Ureter (tissue), 1 donor: ENCODE measurements around the gene PKD1. TPM values are rescaled to one million over a fixed set of nuclear protein-coding genes. Genes with fewer than 3 reads are reported as not detected.

Experiments used
- DNase-seq: peaks from one replicate; pipeline ENCODE4 v3.0.0-alpha.2; 2020; ENCODE audit warnings: low spot score
- total RNA-seq: library from RNA; stranded (reverse); gene quantifications from one replicate; pipeline ENCODE4 v1.2.4, GENCODE V29; 2023
- donor health status: DM: yes; HTN: yes; CAD: no.

The PKD1 gene
- total RNA-seq, 1 donor from 2014 or later: 165 TPM

DNA sequence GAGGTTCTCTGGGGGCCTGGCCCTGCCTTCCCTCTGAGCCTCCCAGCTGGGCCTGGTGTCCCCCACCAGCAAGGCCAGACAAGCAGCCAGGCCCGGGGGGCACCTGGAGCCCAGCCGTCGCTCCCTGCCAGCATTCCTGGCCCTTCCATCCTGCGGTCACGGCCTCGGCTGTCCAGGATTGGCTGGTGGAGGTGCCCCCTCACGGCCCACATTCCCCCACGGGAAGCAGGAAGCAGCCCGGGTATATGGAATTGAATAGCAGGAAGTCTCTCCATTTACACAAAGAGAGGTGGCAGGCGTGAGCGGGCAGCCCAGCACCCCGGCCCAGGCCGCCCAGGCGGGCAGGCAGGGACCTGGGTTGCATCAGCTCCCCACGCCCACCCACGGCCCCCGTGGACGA, 34.4 kb upstream of the PKD1 start:
- no peak for DNase-seq

DNA sequence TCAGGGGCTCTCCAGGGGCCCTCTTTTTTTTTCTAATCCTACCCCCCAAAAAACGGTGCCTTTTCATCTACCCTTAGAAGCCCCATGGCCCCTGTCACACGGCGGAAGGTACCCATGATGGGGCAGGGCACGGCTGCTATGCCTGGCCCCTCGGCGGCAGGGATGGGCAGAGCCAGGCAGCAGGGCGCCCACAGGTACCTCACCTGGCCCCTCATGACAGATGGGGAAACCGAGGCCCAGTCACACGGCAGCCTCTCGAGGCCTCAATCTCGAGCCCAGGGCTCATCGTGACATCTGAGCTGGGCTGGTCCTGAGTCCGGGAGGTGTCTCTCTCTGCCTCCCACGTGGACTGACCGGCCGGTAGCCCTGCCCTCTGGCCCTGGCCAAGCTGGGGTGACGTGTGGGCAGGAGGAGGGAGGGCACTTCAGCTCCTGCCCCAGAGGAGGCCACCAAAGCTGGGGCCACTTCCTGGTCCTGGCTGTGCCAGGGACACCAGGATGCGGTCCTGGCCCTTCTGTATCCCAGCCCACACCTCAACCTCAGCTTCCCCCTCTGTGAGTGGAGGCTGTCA, 31.5 kb upstream of the PKD1 start:
- DNase-seq: no peak

DNA sequence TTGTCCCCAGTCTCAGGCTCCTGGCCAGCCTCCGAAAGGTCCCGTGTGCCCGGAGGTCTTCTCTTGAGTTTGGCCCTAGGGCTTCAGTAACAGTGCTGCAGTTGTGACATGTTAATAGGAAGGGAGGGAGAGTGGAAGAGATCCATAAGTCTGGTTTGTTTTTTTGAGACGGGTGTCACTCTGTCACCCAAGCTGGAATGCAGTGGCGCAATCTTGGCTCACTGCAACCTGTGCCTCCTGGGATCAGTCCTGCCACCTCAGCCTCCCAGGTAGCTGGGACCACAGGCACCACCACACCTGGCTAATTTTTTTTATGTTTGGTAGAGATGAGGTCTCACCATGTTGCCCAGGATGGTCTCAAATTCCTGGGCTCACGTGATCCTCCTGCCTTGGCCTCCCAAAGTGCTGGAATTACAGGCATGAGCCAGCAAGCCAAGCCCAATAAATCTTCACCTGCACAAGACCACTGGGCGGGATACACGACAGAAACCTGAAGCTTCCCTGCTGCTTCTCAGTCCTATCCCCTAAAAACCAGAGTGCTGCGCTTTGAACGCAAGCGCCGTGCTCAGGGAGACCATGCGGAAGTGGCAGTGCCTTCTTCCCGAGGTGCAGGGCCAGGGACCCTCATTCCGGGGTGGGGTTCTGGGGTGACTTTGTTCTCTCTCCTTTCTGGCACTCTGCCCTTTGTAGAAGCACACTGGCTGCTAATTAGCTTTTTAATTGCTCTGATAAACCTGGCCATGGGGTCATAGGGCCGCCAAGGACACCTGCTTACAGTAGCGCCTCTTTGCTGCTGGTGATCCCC, 30.8 kb upstream of the PKD1 start:
- no peak for DNase-seq

DNA sequence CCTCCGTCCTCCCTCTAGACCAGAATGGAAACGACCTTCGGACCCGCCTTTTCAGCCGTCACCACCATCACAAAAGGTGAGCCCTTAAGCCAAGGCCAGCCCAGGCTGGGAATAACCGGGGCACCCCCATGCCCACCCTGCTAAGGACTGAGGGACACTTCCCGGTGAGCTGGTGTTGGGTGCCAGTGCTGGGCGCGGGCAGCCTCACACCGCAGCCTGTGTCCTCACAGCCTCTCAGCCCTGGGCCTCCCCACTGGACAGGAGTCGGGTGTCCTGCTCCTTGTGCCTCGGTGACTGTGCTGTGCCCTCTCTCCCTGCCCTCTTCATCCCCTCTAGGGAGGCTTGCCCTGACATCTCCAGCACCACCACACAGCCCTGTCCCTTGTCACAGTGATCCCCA, 30.2 kb upstream of the PKD1 start:
- no peak for DNase-seq

DNA sequence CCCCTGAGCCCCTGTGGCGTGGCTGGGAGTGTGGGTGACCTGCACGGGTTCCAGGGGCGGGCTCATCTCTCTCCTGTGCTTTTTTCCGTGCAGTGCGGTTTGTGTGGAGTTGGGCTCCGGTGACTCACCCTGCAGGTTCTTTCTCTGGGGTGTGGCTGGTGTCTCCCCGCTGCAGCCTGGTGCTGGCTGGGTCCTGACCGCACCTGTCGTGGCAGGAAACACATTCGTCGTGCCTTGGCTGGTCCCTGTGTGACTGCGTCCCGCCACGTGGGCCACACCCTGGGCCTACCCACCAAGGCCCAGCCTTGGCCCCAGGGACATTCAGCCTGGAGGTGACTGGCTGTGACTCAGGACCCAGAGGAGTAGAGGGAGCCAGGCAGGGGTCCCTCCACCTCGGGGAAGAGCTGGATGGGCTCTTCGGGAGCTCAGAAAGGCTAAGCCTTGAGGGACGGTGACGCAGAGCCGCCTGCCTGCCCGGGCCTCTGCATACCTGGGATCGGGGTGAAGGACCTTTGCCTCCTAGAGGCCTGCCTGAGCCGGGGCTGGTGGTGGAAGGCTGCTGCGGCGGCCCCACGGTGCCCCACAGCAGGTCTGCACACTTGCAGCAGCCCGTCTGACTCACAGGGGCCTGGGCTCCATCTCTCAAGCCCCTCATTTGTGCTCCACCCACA, 27.6 kb upstream of the PKD1 start:
- DNase-seq: peak; percentile 89

DNA sequence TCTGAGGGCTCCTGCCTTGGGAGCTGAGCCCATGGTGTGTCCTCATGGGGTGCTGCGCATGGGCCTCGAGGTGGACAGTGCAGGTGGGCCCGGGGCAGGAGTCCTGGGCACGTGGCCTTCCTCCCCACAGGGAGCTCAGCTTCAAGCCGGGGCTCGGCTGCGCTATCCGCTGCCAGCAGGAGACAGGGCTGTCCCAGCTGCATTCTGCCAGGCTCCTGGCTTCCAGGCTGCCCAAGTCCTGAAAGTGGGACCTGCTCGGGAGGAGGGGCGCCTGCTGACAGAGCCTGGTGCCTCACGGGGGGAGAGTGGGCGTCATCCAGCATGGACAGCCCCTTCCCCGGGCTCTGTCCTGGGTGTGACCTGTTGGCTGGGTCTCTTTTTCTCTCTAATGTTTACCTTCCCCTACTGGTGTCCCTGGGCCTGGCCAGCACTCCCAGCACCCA, 27.0 kb upstream of the PKD1 start:
- DNase-seq: no peak

DNA sequence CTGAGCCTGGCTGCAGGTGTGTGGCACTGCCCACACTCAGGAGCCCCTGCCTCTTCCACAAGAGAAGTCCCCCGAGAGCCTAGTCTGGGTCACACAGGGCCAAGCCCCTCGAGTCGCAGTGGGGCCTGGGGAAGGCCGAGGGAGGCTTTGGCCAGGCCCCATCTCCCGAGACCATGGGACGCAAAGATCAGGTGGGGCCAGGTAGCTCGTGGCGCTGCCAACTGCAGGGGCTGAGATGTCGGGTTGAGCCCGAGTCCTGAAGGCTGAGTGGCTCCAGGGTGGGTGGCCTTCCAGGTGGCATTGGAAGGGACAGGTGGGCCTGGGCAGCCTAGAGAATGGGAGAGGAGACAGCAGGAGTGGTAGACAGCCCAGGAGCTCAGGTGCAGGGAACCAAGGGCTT, 26.2 kb upstream of the PKD1 start:
- no peak for DNase-seq

DNA sequence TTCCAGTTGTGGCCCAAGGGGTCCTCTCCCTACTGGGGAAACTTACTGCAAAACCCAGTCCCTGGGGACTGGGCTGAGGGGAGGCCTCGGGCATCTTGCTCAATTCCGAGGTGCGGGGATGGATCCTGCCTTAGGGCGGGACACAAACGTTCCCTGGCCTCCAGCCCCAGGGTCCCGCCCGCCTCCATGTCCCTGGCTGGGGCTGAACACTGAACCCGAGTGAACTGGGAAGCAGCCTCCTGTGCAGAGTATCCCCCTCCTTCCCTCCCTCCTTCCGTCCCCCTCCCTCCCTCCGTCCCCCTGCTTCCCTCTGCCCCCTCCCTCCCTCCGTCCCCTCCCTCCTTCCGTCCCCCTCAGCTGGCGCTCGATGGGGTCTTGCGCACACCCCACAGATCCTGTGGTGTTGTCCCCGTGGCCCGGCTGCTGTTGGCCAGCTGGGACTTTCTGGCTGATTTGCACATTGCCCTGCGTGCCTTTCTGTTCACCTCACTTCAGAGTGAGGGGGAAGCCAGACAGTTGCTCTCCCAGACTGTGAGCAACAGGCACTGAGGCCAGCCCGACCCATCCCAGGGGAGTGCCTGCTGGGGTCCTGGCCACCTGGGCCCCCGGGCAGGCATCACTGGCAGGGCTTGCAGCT, 25.3 kb upstream of the PKD1 start:
- no peak for DNase-seq

DNA sequence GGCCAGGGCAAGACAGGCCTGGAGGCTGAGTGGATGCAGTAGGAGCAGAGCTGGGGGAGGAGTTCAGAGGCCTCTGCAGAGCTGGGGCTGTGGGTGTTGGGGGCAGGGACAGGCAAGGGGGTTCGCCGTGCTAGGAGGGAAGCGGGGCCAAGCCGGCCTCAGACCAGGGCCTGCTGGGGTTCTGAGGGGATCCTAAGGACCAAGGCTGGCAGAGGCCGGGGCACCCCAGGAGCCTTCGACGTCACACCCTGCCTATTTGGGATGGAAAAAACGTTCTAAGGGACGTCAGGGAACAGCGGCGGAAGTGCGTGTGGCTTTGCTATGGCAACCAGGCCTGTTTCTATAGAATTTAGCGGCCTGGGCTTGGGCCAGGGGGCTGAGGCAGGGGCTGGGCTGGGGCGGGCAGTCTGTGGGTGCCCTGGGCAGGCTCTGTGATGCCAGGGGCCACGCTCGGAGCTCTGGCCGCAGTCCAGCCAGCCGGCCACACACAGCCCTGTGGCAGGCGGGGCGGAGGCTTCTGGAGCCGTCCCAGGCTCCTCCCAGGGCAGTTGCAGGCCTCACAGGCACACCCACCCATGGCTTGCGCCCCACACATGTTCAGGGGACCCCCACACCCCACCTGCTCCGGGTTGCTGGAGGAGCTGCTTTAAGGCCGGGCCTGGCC, 23.6 kb upstream of the PKD1 start:
- DNase-seq: no peak

DNA sequence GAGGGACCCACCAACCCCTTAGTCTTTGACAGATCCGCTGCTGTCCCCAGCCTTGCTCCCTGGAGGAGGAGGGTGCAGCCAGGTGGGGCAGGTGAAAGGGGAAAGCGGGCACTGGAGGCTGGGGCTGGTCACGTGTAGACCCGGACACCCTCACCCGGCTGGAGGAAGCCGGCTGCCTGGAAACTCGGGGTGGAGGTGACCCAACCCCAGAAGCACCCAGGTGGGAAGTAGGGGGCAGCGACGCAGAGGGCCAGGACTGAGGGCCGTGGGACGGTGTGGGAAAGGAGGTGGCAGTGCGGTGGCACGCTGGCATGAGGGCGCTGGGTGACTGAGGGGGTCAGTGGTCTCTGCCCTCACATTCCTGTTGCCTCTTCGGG, 22.6 kb upstream of the PKD1 start:
- no peak for DNase-seq

DNA sequence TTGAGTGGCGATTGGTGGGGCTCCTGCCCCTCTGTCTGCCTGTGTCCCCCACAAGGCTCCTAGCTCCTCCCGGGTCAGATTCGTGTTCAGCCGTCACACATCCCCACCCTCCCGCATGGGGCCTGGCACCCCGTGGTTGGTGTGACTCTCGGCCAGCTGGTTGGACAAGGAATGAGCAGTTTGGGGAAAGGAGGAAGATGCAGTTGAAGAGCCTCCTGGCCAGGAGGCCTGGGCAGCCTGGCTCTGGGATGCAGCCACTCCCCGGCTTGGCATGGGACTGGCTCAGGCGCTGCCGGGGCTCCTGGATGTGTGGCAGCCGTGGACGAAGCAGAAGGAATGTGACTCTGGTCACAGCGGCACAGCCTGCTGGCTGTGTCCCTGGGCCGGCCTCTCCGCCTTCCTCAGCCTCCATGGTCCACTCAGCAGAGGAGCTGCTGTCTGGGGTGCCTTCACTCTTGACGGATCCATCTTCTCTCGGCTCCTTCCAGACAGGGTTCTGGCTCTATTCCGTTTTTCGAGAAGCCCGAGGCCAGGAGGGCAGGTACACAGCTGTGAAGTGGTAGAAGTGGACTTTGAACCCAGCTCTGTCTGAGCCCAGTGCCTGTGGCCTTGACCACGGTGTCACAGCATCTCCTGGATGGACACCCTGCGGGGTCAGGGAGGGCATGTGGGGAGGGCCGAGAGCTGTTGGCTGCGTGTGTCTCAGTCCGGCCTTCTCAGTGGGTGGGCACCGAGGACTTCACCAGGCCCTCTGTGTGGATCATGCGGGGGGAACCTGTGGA, 22.0 kb upstream of the PKD1 start:
- no peak for DNase-seq

DNA sequence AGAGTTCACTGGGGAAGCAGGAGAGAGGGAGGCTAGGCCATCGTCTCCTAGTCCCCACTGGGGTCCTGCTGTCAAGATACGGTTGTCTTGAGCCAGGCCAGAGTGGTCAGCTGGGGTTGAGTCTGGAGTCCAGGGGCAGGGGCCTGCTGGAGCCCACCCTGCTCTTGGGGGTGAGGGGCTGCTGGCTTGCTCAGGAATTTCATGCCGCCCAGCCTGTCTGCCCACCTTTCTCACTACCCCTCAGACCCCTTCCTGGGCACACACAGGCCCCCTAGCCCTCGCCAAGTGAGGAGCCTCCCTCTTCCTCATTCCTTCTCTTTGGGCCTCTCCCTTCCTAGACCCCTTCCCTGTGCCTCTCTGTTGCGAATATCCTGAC, 21.1 kb upstream of the PKD1 start:
- no peak for DNase-seq

DNA sequence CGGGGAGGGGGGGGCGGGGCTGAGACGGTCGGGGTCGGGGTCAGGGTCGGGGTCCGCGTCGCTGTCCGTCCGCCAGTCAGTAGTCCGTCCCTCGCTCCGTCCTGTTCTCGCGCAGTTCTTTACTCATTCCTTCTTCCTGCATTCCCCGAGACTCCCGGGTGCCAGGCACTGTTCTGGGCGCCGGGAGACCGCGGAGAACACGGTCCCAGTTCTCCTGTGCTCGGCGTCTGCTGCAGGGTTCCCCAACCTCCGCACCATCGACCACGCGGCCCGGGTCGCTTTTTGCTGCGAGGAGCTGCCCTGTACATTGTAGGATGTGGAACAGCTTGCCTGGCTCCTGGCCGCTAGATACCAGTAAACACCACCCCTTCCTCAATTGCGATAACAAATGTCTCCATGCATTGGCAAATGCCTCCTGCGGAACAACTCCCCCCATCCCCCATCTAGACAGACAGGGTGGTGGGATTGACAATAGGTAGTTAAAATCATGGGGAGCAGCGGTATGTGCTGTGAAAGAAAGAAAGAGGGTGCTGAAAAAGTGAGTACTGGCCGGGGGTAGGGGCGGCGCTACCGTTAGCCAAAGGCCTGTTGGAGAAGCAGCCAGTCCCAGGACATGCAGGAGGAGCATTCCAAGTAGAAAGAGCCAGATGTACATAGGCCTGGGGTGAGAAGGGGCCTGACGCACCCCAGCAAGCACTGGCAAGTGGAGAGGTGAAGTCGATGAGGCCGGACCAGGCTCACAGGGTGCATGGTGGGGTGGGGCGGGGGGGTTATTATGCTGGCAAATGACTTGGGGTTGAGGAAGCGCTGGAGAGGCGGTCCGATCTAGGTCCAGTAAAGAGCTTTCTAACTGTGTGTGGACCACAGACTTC, 20.5 kb upstream of the PKD1 start:
- no peak for DNase-seq

DNA sequence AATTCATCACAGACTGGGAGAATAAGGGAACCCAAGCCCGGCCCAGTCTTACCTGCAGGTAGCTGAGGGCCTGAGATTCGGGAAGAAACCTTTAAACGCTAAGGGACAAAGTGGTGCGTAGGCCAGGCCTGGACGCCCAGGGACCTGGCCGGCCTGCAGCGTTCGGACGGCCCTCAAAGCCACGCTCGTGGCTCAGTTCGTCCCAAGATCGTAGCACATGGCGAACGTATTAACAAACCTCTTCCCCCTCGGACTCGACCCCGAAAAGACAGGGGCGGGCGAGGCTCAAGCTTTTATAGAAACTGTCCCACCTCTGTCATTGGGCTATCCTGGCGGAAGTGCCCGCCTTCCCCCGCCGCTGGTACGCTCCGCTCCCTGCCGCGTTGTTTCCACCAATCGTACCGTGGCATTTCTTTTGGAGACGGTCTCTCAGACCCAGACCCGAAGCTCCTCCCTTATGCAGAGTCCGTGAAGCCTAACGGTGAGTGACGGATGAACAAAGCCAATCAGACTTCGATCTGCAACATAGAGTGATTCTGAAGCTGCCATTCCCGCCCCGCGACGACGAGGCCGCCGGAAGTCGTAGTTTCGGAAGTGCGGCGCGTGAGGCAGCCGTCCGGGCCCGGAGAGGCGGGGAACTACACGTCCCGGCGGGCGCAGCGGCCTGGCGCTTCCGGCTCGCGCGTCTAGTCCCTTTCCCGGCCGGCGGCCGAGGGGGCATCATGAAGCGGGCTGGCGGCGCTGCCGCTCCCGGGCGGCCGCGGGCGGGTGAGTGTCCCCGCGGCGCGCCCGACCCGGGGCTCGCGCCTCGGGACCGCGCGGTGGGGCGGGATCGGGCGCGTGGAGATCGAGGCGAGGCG, 19.6 kb upstream of the PKD1 start, which contains the start of gene TRAF7:
TSS of gene TRAF7 (plus strand) at position 692 of the 860 bp plus-strand sequence. CDS start 8,139 bp downstream, outside the sequence.
- DNase-seq: peak; percentile 100

DNA sequence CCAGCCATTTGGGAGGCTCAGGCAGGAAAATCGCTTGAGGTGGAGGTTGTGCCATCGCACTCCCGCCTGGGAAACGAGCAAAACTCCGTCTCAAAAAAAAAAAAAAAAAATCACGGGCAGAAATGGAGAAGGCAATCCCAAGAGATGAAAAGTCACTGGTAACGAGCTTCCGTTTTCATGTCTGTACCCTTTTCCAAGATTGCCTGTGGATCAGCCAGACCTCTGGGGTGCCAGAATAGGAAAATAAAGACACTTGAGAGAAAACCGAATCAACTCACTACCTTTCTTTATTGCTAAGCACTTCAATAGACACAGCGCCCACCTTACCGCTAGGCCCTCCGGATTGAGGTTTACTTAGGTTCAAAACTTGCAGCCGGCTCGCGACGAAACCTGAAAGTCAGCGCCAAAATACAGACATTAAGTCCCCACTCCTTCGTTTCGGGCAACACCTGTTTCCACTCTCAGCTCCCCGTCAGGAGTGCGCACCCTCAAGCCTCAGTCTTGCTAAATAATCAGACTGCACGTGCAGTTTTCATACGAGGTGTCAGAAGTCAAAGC, 18.9 kb upstream of the PKD1 start:
- DNase-seq: no peak

DNA sequence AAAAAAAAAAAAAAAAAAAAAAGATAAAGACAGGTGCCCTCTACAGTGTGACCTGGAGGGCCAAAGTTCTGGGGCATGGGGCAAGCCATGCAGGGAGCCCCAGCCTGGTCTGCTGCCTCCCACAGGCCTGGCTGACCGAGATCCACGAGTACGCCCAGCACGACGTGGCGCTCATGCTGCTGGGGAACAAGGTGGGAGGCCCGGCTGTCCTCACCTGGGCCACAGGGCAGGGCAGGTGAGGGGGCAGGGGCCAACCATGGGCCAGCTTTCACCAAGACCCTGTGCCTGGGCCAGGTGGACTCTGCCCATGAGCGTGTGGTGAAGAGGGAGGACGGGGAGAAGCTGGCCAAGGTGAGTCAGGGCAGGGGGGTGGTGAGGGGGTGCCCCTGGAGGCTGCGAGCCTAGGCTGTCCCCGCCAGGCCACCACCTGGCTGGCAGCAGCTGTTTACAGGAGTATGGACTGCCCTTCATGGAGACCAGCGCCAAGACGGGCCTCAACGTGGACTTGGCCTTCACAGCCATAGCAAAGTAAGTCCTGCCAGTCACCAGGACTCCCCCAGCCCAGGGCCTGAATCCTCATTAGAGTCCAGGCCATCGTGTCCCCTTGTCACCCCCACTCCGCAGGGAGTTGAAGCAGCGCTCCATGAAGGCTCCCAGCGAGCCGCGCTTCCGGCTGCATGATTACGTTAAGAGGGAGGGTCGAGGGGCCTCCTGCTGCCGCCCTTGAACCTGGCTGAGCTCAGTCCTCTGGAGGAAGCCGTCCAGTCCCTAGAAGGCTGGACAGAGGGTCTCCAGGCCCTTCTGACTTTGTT, 17.2 kb upstream of the PKD1 start:
- no peak for DNase-seq

DNA sequence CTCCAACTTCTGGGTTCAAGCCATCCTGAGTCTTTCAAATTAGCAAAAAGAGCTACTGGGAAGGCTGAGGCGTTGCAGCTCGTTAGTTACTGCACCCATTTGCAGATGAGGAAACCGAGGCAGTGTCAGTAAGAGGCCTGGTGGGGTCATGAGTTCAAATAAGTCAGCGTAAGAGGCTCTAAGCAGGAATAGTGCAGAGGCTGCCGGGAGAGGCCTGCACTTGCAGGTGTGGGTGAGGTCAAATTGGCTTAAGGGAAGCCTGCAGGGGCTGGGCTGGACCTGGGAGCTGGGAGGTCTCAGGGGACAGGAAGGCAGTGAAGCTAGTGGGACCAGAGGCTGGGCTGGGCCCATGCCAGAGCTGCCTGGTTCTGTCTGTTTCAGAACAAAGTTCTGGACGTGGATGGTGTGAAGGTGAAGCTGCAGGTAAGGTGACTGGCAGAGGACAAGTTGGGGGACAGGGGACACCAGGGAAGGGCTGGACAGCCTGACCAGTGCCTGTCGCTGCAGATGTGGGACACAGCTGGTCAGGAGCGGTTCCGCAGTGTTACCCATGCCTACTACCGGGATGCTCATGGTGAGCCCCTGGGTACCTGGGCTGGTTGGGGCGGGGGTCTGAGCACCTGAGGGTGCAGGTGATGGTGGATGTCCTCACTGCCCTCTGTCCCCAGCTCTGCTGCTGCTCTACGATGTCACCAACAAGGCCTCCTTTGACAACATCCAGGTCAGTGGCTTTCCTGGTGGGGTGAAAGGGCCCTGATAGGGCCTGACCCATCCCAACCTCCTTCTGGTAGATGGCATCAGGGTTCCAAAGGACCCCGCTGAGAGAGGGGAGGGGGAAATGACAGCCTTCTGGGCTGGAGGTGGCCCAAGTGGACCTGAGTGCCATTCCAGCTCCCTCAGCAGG, 15.7 kb upstream of the PKD1 start:
- no peak for DNase-seq
